ENCODE data around the gene RHOU.

DNA sequence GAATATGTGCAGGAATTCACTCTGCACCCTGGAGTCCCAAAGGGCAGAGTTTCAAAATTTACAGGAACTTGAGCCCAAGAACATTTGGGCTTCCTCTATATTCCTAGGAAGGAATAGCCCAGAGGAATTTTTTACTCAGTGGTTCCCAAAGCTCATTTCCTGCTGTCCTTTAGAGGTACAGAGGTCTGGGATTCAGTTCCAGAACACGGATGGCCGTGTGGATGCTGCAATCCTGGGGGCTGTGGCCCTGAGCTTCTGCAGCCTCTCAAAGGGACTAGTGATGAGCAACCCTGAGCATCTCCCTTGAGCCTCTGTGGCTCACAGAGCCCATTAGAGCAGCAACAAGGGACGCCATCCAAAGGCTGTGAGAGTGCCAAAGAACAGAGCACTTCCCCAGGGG is 10.1 kb upstream of the RHOU start:
- TF ChIP-seq CTCF (IDR thresholded peaks at IDR 0.05) = no peak
- TF ChIP-seq POLR2A (IDR thresholded peaks at IDR 0.05) = no peak
